NK-92 treated with Interleukin-12 subunit alpha and Interleukin-12 subunit beta, amount 100 ng/mL, for 24 hours (cell line): ENCODE data around the gene REG4.
"Not testable (repeated sequence)": the region's sequence is repeated elsewhere in the genome, so short reads cannot be mapped to it uniquely, and the experiment has no call there.

ENCODE experiments used
- DNase-seq: peaks from one replicate; lab custom pipeline; 2025; lab: John Stamatoyannopoulos, UW

The REG4 gene

GRCh38 chr1:119806489-119806888 lies 4.8 kb downstream of the REG4 start:
- no peak for DNase-seq

GRCh38 chr1:119805746-119806145 lies 5.5 kb downstream of the REG4 start:
- no peak for DNase-seq

- DNase-seq, result no peak
These were observed 6.0 kb downstream of the REG4 start for GRCh38 chr1:119805247-119805646.

- no peak for DNase-seq
These were observed 11.6 kb downstream of the REG4 start for GRCh38 chr1:119799599-119800177.

GRCh38 chr1:119799003-119799402 lies 12.3 kb downstream of the REG4 start:
- DNase-seq, result no peak

GRCh38 chr1:119797606-119798005 lies 13.7 kb downstream of the REG4 start:
- DNase-seq, result no peak

GRCh38 chr1:119797162-119797561 lies 14.1 kb downstream of the REG4 start:
- DNase-seq, result no peak

GRCh38 chr1:119795261-119796200 lies 15.7 kb downstream of the REG4 start:
- DNase-seq, result no peak

GRCh38 chr1:119794876-119795240 lies 16.4 kb downstream of the REG4 start:
- DNase-seq, result no peak

- no peak for DNase-seq
These were observed 16.9 kb downstream of the REG4 start for GRCh38 chr1:119794230-119794875.

- DNase-seq, result no peak
These were observed 19.9 kb downstream of the REG4 start for GRCh38 chr1:119791377-119791776.

- DNase-seq, result no peak
These were observed 20.6 kb downstream of the REG4 start for GRCh38 chr1:119790451-119791198.

GRCh38 chr1:119787776-119788175 lies 23.5 kb downstream of the REG4 start:
- no peak for DNase-seq

GRCh38 chr1:119786473-119787050 lies 24.7 kb downstream of the REG4 start:
- DNase-seq, result not testable (repeated sequence)

GRCh38 chr1:119786046-119786445 lies 25.2 kb downstream of the REG4 start:
- DNase-seq, result not testable (repeated sequence)

GRCh38 chr1:119784191-119784781 lies 27.0 kb downstream of the REG4 start:
- DNase-seq, result no peak

GRCh38 chr1:119783354-119784185 lies 27.7 kb downstream of the REG4 start:
- no peak for DNase-seq

- DNase-seq, result no peak
These were observed 28.5 kb downstream of the REG4 start for GRCh38 chr1:119782631-119783325.

GRCh38 chr1:119781434-119782210 lies 29.6 kb downstream of the REG4 start:
- no peak for DNase-seq
